HG03460 (cell line): Measurements from ENCODE around the gene ARL13B.
"Not testable (repeated sequence)": the region's sequence is repeated elsewhere in the genome, so short reads cannot be mapped to it uniquely, and the experiment has no call there.

ENCODE experiments used
- ATAC-seq: cut with Tn5 transposase; IDR thresholded peaks from one replicate; pipeline ENCODE4 v1.9.1; 2021; ENCODE audit not compliant: unreplicated experiment

ARL13B gene

GRCh38 chr3:93992207-93992606, 12.3 kb downstream of the ARL13B start:
- no peak for ATAC-seq

- ATAC-seq, result no peak
Measured at GRCh38 chr3:93994056-93994455, 14.1 kb downstream of the ARL13B start.

- ATAC-seq, result no peak
Measured at GRCh38 chr3:94001191-94001590, 21.2 kb downstream of the ARL13B start.

- ATAC-seq, result no peak
Measured at GRCh38 chr3:94001827-94002495, 22.0 kb downstream of the ARL13B start.

GRCh38 chr3:94004301-94004910, 24.5 kb downstream of the ARL13B start:
- ATAC-seq, result peak; percentile 89

- no peak for ATAC-seq
Measured at GRCh38 chr3:94008253-94008652, 28.3 kb downstream of the ARL13B start.

GRCh38 chr3:94009608-94010007, 29.7 kb downstream of the ARL13B start:
- no peak for ATAC-seq

- ATAC-seq, result no peak
Measured at GRCh38 chr3:94011233-94011711, 31.3 kb downstream of the ARL13B start.

GRCh38 chr3:94012185-94012584, 32.2 kb downstream of the ARL13B start:
- ATAC-seq, result no peak

DNA sequence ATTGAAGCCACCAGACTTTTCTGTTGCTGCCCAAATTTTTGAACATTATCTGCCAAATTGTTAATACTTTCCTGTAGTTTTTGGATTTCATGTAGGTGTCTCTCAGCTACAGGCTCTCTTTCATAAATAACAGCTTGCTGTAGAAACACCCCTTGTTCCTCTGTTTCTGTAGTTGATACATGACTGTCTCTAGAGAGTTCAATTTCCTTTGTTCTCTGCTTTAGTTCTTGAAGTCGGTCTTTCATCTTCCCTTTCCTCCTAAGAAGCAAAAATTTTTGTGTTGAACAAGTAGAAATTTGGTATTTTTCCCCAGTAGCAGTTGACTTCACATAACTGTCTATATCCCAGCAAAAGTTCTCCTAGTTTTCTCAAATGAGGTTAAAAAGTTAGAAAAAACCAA, 35.1 kb downstream of the ARL13B start:
- ATAC-seq, result no peak

DNA sequence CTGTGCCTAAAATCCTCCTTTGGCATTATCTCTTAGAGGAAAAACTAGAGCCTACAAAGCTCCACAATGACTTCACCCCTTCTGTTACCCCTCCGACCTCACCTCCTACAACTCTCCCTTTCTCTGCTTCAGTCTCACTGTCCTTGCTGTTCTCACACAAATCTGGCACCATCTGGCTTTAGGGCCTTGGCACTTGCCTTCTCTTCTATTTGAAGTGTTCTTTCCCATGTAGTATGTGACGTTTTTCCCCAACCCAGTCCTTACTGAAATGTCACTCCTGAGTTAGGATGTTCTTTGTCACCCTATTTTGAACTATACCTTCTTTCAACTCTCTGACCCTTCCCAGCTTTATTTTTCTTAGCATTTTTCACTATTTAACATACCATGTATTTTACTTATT, 39.7 kb downstream of the ARL13B start:
- no peak for ATAC-seq

DNA sequence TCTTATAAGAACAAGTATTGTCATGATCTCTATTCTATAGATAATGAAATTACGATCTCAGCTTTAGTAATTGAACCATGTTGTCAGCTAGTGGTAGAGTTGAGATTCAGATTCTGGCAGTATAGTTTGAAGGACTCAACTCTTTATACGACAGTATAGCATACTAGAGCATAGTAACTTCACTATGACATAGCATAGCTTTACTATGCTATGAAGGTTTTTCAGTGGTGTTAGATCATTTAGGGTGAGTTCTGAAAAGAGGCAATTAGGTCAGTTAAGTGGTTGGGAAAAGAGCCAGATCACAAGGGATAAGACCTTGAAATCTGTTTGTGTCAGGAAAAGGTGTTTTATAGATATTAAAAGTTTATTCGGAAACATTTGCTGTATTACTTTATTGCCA, 40.3 kb downstream of the ARL13B start:
- ATAC-seq, result no peak

GRCh38 chr3:94024385-94024784, 44.4 kb downstream of the ARL13B start:
- ATAC-seq, result no peak

DNA sequence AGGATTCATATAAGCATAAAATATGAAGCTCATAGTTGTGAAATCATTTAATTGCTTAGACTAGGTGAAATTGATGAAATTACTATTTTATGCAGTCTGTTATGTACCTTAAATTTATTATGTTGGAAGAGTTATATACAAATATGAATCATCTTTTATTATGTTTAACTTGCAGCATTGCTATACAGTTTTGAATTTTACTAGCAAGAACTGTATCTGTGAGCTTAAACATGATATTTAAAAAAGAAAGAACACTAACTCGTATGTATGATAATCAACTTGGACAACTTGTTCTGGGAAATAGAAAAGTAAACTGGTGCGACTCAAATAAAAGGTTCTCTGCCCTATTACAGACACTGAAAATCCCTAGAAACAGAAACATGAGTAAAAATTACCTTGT, 46.7 kb downstream of the ARL13B start:
- no peak for ATAC-seq

DNA sequence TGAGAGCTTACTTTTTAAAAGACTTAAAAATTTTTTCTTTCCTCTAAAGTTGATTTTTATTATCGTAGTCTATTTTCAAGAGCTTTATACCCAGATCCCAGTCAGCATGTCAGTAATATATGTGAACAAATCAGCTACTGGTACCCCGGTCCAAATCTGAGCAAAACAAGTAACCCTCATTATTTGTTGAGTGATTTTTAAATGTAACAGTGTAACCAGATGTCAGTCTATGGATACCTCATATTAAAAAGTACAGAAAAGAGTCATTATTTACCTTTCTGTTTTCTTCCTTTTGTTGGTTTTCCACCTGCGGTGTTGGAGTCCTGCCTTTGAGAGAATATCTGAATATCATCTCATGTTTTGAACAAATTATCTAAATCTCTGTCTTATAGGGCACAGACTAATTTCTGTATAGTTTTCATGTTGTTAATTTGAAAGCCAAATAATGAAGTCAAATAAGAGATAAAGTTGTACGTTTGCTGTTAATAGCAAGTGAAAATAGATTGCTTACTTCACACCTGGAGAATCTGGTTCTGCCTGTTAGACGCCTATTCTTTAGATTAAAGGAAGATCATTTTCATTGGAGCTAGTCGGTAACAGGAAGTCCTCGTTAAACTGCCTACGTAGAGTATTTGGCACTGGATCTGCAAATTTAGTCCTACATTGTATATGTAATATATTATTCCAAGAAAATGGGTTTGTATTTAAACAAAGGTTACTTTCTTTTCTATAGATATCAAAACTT, 48.3 kb downstream of the ARL13B start, which contains the start of gene STX19:
STX19 (minus strand) TSS at position 505 of the 745 bp plus-strand sequence. CDS start 13,328 bp downstream, outside the sequence.
- ATAC-seq, result no peak

DNA sequence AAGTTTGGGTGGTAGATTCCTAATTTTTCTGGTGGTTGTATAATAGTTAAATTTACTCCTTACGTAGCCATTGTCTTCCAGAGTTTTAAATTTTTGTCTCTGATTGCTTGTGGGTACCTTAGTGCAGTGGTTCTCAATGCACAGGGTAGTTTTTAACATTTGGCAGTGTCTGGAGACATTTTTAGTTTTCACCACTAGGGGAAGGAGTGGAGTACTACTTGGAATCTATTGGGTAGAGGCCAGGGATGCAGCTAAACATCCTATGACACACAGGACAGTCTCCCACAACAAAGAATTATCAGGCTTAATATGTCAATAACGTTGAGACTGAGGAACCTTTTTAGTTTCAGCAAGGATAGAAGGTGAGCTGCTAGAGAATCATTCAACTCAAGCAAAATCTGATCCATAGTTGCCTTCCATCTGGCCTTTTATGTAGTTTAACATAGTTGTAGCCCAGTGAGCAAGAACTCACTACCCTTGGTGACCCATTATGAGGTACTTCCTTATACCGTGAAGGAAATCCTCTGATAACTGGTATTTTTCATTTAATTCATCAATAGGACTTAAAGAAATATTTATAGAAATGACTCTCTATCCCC, 57.1 kb downstream of the ARL13B start:
- no peak for ATAC-seq

- no peak for ATAC-seq
Measured at GRCh38 chr3:94043285-94043684, 63.3 kb downstream of the ARL13B start.

GRCh38 chr3:94044100-94044936, 64.4 kb downstream of the ARL13B start:
- ATAC-seq, result not testable (repeated sequence)

DNA sequence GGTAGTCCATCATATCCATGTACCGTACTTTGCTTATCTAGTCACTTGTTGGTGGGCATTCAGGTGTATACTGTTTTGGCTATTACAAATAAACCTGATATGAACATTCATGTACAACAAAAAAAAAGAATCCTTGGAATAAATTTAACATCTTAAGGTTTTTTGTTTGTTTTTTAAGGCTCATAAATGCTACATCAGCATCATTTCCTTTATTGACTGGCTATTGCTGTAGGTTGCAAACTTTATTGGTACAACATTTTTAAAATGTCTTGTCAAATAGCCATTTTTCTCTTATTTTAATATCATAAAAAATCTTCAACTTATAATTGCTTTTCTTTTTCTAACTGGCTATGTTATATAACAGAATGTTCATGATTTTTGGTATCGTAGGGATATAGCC, 66.6 kb downstream of the ARL13B start:
- no peak for ATAC-seq

DNA sequence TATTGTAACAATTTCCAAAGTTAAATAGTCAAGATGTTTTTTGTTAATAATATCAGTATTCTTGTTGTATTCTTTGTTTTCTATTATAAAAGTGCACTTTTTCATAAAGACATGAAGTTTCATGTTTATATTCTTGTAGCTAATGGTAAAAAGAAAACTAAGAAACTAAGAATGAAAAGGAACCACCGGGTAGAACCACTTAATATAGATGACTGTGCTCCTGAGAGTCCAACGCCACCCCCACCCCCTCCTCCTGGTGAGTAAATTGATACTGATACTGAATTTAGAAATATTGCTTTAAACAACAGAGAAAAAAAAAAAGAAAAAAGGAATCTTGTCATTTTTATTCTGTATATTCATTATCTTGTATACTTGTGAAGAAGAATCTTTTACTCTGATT, 69.3 kb downstream of the ARL13B start:
- ATAC-seq, result no peak

- ATAC-seq, result no peak
Measured at GRCh38 chr3:94050546-94050945, 70.6 kb downstream of the ARL13B start.
